K562 (cell line): ENCODE results near the gene ASIC3. TPM values are rescaled to one million over a fixed set of nuclear protein-coding genes. Genes with fewer than 3 reads are reported as not detected.

Experiments
- CTCFL ChIP-seq: IDR thresholded peaks from 2 replicates; pipeline ENCODE4 v1.6.1; 2011; ENCODE audit warnings: borderline replicate concordance, low read depth, mild to moderate bottlenecking, moderate library complexity, low read length; ENCODE audit not compliant: insufficient read depth, poor library complexity, severe bottlenecking
- ELF2 ChIP-seq: fragments of 250-450 bp; sonication (Bioruptor Pico); IDR thresholded peaks from 2 replicates; pipeline ENCODE4 v1.5.0; 2021; ENCODE audit warnings: mild to moderate bottlenecking
- ETS2 ChIP-seq: IDR thresholded peaks from 2 replicates; pipeline ENCODE4 v1.6.1; 2016; ENCODE audit warnings: borderline replicate concordance, missing genetic modification characterization, mild to moderate bottlenecking, moderate library complexity, missing compliant biosample characterization; ENCODE audit not compliant: poor library complexity, severe bottlenecking
- FIP1L1 ChIP-seq: fragments of 200-400 bp; formaldehyde crosslinking; IDR thresholded peaks from 2 replicates; pipeline ENCODE4 v1.6.1; 2018; ENCODE audit warnings: mild to moderate bottlenecking, low read depth, low read length; ENCODE audit not compliant: poor library complexity, severe bottlenecking
- FOXM1 ChIP-seq, 2 experiments: fragments of 450-650 bp in 1 of 2; sonication (generic) in 1 of 2; formaldehyde crosslinking in 1 of 2; IDR thresholded peaks; 2 replicates each; pipeline versions ENCODE4 v1.6.1 to v1.9.0; 2017 to 2022; ENCODE audit warnings: low read depth in 2 of 2, mild to moderate bottlenecking in 2 of 2, missing genetic modification reagents in 1 of 2, moderate library complexity in 1 of 2
- GABPB1 ChIP-seq: sonication (generic); formaldehyde crosslinking; IDR thresholded peaks from 2 replicates; pipeline ENCODE4 v1.8.0; 2022; ENCODE audit warnings: mild to moderate bottlenecking, missing genetic modification reagents
- HNRNPK ChIP-seq: fragments of 200-400 bp; formaldehyde crosslinking; IDR thresholded peaks from one replicate; pipeline ENCODE4 v1.6.1; 2018; ENCODE audit warnings: mild to moderate bottlenecking, low read depth, low read length; ENCODE audit not compliant: poor library complexity, severe bottlenecking
- NR3C1 ChIP-seq: sonication (generic); formaldehyde crosslinking; IDR thresholded peaks from 2 replicates; pipeline ENCODE4 v1.8.1; 2022; ENCODE audit warnings: missing genetic modification reagents
- NUFIP1 ChIP-seq: fragments of 450-650 bp; IDR thresholded peaks from 2 replicates; pipeline ENCODE4 v1.6.1; 2018; ENCODE audit not compliant: partially characterized antibody
- PHF20 ChIP-seq: fragments of 450-650 bp; IDR thresholded peaks from 2 replicates; pipeline ENCODE4 v1.6.1; 2018; ENCODE audit not compliant: partially characterized antibody
- SAP30 ChIP-seq: fragments of 200-600 bp; sonication (generic); IDR thresholded peaks from 2 replicates; pipeline ENCODE4 v1.6.1; 2012; ENCODE audit warnings: borderline replicate concordance, low read depth, mild to moderate bottlenecking, moderate library complexity, low read length, control low read depth, inconsistent platforms; ENCODE audit not compliant: insufficient read depth, poor library complexity, severe bottlenecking
- TGIF2 ChIP-seq: sonication (generic); formaldehyde crosslinking; IDR thresholded peaks from 2 replicates; pipeline ENCODE4 v1.8.1; 2022; ENCODE audit warnings: mild to moderate bottlenecking, missing genetic modification reagents, moderate library complexity
- ZFP1 ChIP-seq: fragments of 450-650 bp; formaldehyde crosslinking; IDR thresholded peaks from 2 replicates; pipeline ENCODE4 v1.4.0; 2020; ENCODE audit warnings: mild to moderate bottlenecking, mixed read lengths
- ZNF263 ChIP-seq: sonication (generic); formaldehyde crosslinking; IDR thresholded peaks from 2 replicates; pipeline ENCODE4 v1.8.0; 2022; ENCODE audit warnings: mild to moderate bottlenecking, missing genetic modification reagents, borderline replicate concordance
- ZNF57 ChIP-seq: fragments of 450-650 bp; formaldehyde crosslinking; IDR thresholded peaks from 2 replicates; pipeline ENCODE4 v1.4.0; 2020; ENCODE audit warnings: mild to moderate bottlenecking, moderate library complexity
- polyA plus RNA-seq, 8 experiments: library from polyadenylated mRNA; depleted of rRNA in 4 of 8; stranded (reverse) in 5 of 8; unstranded in 3 of 8; fragments of >200 nt; fragmentation: Nextera tagmentation in 2 of 8; fragmentation: Illumina TruSeq in 1 of 8; extraction: Ambion mirVana in 2 of 8; extraction: Trizol in 1 of 8; gene quantifications; 2 replicates each; pipeline versions ENCODE4 v1.2.1 to v1.2.3, GENCODE V29; 2011 to 2014; ENCODE audit warnings: inconsistent platforms in 1 of 8, missing spikeins in 1 of 8
- total RNA-seq, 7 experiments: library from RNA; depleted of rRNA in 6 of 7; stranded (reverse); fragments of >200 nt in 6 of 7; fragmentation: Illumina TruSeq in 2 of 7; extraction: Trizol in 2 of 7; gene quantifications; 2 replicates each; pipeline versions ENCODE4 v1.2.1 to v1.2.3, GENCODE V29; 2011 to 2021; ENCODE audit warnings: low replicate concordance in 1 of 7
- TF ChIP-seq, protein P1 (sequence below): sonication (generic); formaldehyde crosslinking; IDR thresholded peaks from 2 replicates; pipeline ENCODE4 v1.8.0; 2022; ENCODE audit warnings: mild to moderate bottlenecking, low read depth, missing genetic modification reagents
- TF ChIP-seq, protein P2 (sequence below): fragments of 450-650 bp; formaldehyde crosslinking; IDR thresholded peaks from 2 replicates; pipeline ENCODE4 v1.4.0; 2020; ENCODE audit warnings: mild to moderate bottlenecking, mixed read lengths
- TF ChIP-seq, protein P3 (sequence below): sonication (generic); formaldehyde crosslinking; IDR thresholded peaks from 2 replicates; pipeline ENCODE4 v1.9.0; 2022; ENCODE audit warnings: mild to moderate bottlenecking, missing genetic modification reagents
- TF ChIP-seq, protein P4 (sequence below): fragments of 450-650 bp; IDR thresholded peaks from one replicate; pipeline ENCODE4 v1.6.1; 2018; ENCODE audit warnings: mild to moderate bottlenecking, moderate library complexity; ENCODE audit not compliant: partially characterized antibody

The ASIC3 gene
- total and polyA plus RNA-seq, 9 of the 15 experiments (the other 6 are each of a cell fraction or from before 2014, with no cell fraction given) = 0.11 to 5.0 (median 0.87) TPM

DNA sequence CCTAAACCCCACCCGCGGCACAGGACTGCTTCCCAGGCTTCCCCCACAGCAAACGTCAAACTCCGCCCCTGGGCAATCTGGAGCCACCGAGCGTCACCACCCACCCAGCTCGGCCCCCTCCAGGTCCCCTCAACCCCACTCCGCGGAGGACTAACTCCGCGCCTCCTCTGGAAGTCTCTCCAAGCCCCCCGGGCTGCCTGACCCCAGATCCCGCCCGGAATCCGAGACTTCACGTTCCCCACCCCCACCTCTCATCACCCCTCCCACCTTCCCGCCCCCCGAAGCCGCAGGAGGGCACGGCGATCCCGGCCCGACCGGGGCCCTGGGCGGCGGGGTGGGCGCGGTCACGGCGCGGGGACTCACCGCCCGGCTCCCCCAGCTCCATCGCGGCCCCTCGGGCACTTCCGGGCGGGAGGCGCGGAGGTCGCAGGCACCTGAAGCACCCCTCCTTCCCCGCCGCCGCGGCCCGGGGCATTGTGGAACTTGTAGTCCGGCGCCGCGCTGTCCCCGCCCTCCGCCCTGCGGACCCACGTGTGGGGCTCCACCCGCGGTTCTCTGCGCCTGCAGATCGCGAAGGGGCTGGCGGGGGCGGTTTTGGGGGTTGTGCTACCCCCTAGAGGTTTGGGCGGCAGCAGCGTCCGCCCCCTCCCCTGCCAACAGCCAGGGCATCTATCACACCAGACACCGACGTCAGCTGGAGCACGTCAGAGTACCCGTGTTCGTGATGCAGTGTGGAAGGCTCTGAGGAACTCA, 34.9 kb downstream of the ASIC3 start, which contains the start of gene TMUB1 (continued):
- TF ChIP-seq FOXM1 (IDR thresholded peaks at IDR 0.05; ENCODE audit: low read depth) (0 out of 2 replicates have a peak, but pooled peaks have one; percentile 0), FOXM1 (CRISPR knock-in tag; IDR thresholded peaks at IDR 0.05; ENCODE audit: low read depth) (no peak), ELF2 (peak; percentile 81), ZFP1 (CRISPR knock-in tag) (no peak), NR3C1 (CRISPR knock-in tag) (no peak), TGIF2 (CRISPR knock-in tag) (peak; percentile 74; the same call in 1 of the 2 replicates), ZNF263 (CRISPR knock-in tag) (no peak), ZNF57 (CRISPR knock-in tag) (no peak), PHF20 (no peak), ETS2 (tag) (no peak), FIP1L1 (peak; percentile 80), SAP30 (peak; percentile 86), NUFIP1 (no peak), CTCFL (no peak), GABPB1 (CRISPR knock-in tag) (peak; percentile 79), HNRNPK (peak; percentile 48)
- TF ChIP-seq, protein P1, sequence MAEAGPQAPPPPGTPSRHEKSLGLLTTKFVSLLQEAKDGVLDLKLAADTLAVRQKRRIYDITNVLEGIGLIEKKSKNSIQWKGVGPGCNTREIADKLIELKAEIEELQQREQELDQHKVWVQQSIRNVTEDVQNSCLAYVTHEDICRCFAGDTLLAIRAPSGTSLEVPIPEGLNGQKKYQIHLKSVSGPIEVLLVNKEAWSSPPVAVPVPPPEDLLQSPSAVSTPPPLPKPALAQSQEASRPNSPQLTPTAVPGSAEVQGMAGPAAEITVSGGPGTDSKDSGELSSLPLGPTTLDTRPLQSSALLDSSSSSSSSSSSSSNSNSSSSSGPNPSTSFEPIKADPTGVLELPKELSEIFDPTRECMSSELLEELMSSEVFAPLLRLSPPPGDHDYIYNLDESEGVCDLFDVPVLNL (CRISPR knock-in tag) = no peak
- TF ChIP-seq, protein P2, sequence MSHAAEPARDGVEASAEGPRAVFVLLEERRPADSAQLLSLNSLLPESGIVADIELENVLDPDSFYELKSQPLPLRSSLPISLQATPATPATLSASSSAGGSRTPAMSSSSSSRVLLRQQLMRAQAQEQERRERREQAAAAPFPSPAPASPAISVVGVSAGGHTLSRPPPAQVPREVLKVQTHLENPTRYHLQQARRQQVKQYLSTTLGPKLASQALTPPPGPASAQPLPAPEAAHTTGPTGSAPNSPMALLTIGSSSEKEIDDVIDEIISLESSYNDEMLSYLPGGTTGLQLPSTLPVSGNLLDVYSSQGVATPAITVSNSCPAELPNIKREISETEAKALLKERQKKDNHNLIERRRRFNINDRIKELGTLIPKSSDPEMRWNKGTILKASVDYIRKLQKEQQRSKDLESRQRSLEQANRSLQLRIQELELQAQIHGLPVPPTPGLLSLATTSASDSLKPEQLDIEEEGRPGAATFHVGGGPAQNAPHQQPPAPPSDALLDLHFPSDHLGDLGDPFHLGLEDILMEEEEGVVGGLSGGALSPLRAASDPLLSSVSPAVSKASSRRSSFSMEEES (CRISPR knock-in tag) = no peak
- TF ChIP-seq, protein P3, sequence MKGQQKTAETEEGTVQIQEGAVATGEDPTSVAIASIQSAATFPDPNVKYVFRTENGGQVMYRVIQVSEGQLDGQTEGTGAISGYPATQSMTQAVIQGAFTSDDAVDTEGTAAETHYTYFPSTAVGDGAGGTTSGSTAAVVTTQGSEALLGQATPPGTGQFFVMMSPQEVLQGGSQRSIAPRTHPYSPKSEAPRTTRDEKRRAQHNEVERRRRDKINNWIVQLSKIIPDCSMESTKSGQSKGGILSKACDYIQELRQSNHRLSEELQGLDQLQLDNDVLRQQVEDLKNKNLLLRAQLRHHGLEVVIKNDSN (CRISPR knock-in tag) = peak; percentile 76
- TF ChIP-seq, protein P4, sequence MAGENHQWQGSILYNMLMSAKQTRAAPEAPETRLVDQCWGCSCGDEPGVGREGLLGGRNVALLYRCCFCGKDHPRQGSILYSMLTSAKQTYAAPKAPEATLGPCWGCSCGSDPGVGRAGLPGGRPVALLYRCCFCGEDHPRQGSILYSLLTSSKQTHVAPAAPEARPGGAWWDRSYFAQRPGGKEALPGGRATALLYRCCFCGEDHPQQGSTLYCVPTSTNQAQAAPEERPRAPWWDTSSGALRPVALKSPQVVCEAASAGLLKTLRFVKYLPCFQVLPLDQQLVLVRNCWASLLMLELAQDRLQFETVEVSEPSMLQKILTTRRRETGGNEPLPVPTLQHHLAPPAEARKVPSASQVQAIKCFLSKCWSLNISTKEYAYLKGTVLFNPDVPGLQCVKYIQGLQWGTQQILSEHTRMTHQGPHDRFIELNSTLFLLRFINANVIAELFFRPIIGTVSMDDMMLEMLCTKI = no peak
